D341Med (cell line): Measurements from ENCODE around the gene TMEM145.
"Not testable (repeated sequence)": the region's sequence is repeated elsewhere in the genome, so short reads cannot be mapped to it uniquely, and the experiment has no call there.

Source experiments
- DNase-seq: peaks from one replicate; pipeline ENCODE4 v3.0.0; 2012; ENCODE audit warnings: low spot score

Gene TMEM145

GRCh38 chr19:42313096-42313839 is at the start of gene TMEM145:
Gene TMEM145 (plus strand): TSS chr19:42313309. CDS start chr19:42313377, 68 bp downstream.
- peak; percentile 96 for DNase-seq

GRCh38 chr19:42266105-42266504 is 47.0 kb upstream of the TMEM145 start:
- not testable (repeated sequence) for DNase-seq

GRCh38 chr19:42266928-42267603 is 46.0 kb upstream of the TMEM145 start:
- not testable (repeated sequence) for DNase-seq

GRCh38 chr19:42267644-42268141 is 45.4 kb upstream of the TMEM145 start:
- no peak for DNase-seq

- DNase-seq = peak; percentile 91
Measured at GRCh38 chr19:42268142-42268703, 44.9 kb upstream of the TMEM145 start.

- DNase-seq = peak; percentile 94
Measured at GRCh38 chr19:42268704-42269477, 44.2 kb upstream of the TMEM145 start, which contains the start of gene CIC. Gene CIC (plus strand): TSS chr19:42269252. CDS start chr19:42271784, 2,532 bp downstream.

GRCh38 chr19:42269478-42270345 is 43.4 kb upstream of the TMEM145 start:
- no peak for DNase-seq

GRCh38 chr19:42270346-42271044 is 42.6 kb upstream of the TMEM145 start:
- no peak for DNase-seq

GRCh38 chr19:42271045-42271419 is 42.1 kb upstream of the TMEM145 start:
- DNase-seq = no peak

GRCh38 chr19:42271861-42272534 is 41.1 kb upstream of the TMEM145 start:
- DNase-seq = no peak

- DNase-seq = no peak
Measured at GRCh38 chr19:42272535-42272897, 40.6 kb upstream of the TMEM145 start.

- no peak for DNase-seq
Measured at GRCh38 chr19:42272989-42273406, 40.1 kb upstream of the TMEM145 start.

- DNase-seq = no peak
Measured at GRCh38 chr19:42273407-42274064, 39.6 kb upstream of the TMEM145 start.

GRCh38 chr19:42274065-42274682 is 38.9 kb upstream of the TMEM145 start:
- DNase-seq = no peak

GRCh38 chr19:42275103-42275502 is 38.0 kb upstream of the TMEM145 start:
- no peak for DNase-seq

GRCh38 chr19:42275517-42275916 is 37.6 kb upstream of the TMEM145 start:
- no peak for DNase-seq

- DNase-seq = no peak
Measured at GRCh38 chr19:42276284-42276683, 36.8 kb upstream of the TMEM145 start.

- DNase-seq = no peak
Measured at GRCh38 chr19:42276821-42277220, 36.3 kb upstream of the TMEM145 start.
